ENCODE data around the gene PLA2G4F.

- TF ChIP-seq CTCF (IDR thresholded peaks at IDR 0.05): no peak
- no peak for TF ChIP-seq POLR2AphosphoS5 (IDR thresholded peaks at IDR 0.05)
- no peak for TF ChIP-seq POLR2A (IDR thresholded peaks at IDR 0.05)
Measured at GRCh38 chr15:42129364-42129763, 27.1 kb downstream of the PLA2G4F start.
